Astrocyte (in vitro differentiated cells and primary cell): ENCODE data around the gene IMPDH1. TPM values are rescaled to one million over a fixed set of nuclear protein-coding genes. Genes with fewer than 3 reads are reported as not detected.

Experiments used
- DNase-seq: peaks from one replicate; pipeline ENCODE4 v3.0.0-alpha.2; 2010; ENCODE audit warnings: low read depth
- FAIRE-seq: peaks from 2 replicates; lab custom pipeline; 2011; peaks lifted over from hg19 to GRCh38; lab: Jason Lieb, UNC
- H2AFZ ChIP-seq: 2 replicates; pipeline ENCODE4 v1.6.0; 2012; ENCODE audit warnings: low read depth, low read length, inconsistent platforms
- H3K27ac ChIP-seq: 2 replicates; pipeline ENCODE4 v1.5.1; 2011; ENCODE audit warnings: low read depth, low read length, inconsistent platforms
- H3K27me3 ChIP-seq: 2 replicates; pipeline ENCODE4 v1.6.0; 2011; ENCODE audit warnings: low read length, inconsistent platforms; ENCODE audit not compliant: insufficient read depth
- H3K36me3 ChIP-seq: 2 replicates; pipeline ENCODE4 v1.5.1; 2011; ENCODE audit warnings: low read length, inconsistent platforms; ENCODE audit not compliant: insufficient read depth
- H3K4me1 ChIP-seq: 2 replicates; pipeline ENCODE4 v1.5.1; 2011; ENCODE audit warnings: low read length, inconsistent platforms; ENCODE audit not compliant: insufficient read depth
- H3K4me2 ChIP-seq: 2 replicates; pipeline ENCODE4 v1.6.0; 2012; ENCODE audit warnings: low read length, inconsistent platforms
- H3K4me3 ChIP-seq: 2 replicates; pipeline ENCODE4 v1.5.1; 2011; ENCODE audit warnings: low read depth, mild to moderate bottlenecking, low read length, inconsistent platforms; ENCODE audit not compliant: insufficient read depth
- H3K79me2 ChIP-seq: 2 replicates; pipeline ENCODE4 v1.6.0; 2012; ENCODE audit warnings: mild to moderate bottlenecking, low read length, inconsistent platforms; ENCODE audit not compliant: insufficient read depth
- H3K9ac ChIP-seq: 2 replicates; pipeline ENCODE4 v1.6.0; 2012; ENCODE audit warnings: mild to moderate bottlenecking, low read length, inconsistent platforms
- H3K9me3 ChIP-seq: 2 replicates; pipeline ENCODE4 v1.5.1; 2012; ENCODE audit warnings: low read depth, mild to moderate bottlenecking, low read length, inconsistent platforms; ENCODE audit not compliant: insufficient read depth
- H4K20me1 ChIP-seq: 2 replicates; pipeline ENCODE4 v1.6.0; 2012; ENCODE audit warnings: low read length, inconsistent platforms; ENCODE audit not compliant: insufficient read depth
- H3K27ac Mint-ChIP-seq: one replicate; pipeline ENCODE4 v1.8.0; 2021; ENCODE audit warnings: mild to moderate bottlenecking, mixed read lengths; ENCODE audit not compliant: unreplicated experiment
- H3K27me3 Mint-ChIP-seq: one replicate; pipeline ENCODE4 v1.8.0; 2021; ENCODE audit warnings: low read depth, mixed read lengths; ENCODE audit not compliant: unreplicated experiment
- H3K36me3 Mint-ChIP-seq: one replicate; pipeline ENCODE4 v1.8.0; 2021; ENCODE audit warnings: low read depth, mixed read lengths; ENCODE audit not compliant: unreplicated experiment
- H3K4me1 Mint-ChIP-seq: one replicate; pipeline ENCODE4 v1.8.0; 2021; ENCODE audit warnings: low read depth, mixed read lengths; ENCODE audit not compliant: unreplicated experiment
- H3K4me3 Mint-ChIP-seq: one replicate; pipeline ENCODE4 v1.8.0; 2021; ENCODE audit warnings: mild to moderate bottlenecking, moderate library complexity, mixed read lengths; ENCODE audit not compliant: unreplicated experiment
- H3K9me3 Mint-ChIP-seq: one replicate; pipeline ENCODE4 v1.8.0; 2021; ENCODE audit warnings: mild to moderate bottlenecking, mixed read lengths; ENCODE audit not compliant: unreplicated experiment
- EZH2 ChIP-seq: IDR thresholded peaks from 2 replicates; pipeline ENCODE4 v1.6.1; 2012; ENCODE audit warnings: mild to moderate bottlenecking, low read length, inconsistent platforms; ENCODE audit not compliant: insufficient read depth
- total RNA-seq: library from RNA; stranded (reverse); gene quantifications from 2 replicates; pipeline ENCODE4 v1.2.1, GENCODE V29; 2021
- TF ChIP-seq, protein P1 (sequence below): IDR thresholded peaks from 2 replicates; pipeline ENCODE4 v1.5.1; 2011; ENCODE audit warnings: low read depth, mild to moderate bottlenecking, inconsistent platforms, low read length, moderate library complexity; ENCODE audit not compliant: insufficient read depth

The IMPDH1 gene
- total RNA-seq, 1 donor from 2014 or later: 43.9 TPM

DNA sequence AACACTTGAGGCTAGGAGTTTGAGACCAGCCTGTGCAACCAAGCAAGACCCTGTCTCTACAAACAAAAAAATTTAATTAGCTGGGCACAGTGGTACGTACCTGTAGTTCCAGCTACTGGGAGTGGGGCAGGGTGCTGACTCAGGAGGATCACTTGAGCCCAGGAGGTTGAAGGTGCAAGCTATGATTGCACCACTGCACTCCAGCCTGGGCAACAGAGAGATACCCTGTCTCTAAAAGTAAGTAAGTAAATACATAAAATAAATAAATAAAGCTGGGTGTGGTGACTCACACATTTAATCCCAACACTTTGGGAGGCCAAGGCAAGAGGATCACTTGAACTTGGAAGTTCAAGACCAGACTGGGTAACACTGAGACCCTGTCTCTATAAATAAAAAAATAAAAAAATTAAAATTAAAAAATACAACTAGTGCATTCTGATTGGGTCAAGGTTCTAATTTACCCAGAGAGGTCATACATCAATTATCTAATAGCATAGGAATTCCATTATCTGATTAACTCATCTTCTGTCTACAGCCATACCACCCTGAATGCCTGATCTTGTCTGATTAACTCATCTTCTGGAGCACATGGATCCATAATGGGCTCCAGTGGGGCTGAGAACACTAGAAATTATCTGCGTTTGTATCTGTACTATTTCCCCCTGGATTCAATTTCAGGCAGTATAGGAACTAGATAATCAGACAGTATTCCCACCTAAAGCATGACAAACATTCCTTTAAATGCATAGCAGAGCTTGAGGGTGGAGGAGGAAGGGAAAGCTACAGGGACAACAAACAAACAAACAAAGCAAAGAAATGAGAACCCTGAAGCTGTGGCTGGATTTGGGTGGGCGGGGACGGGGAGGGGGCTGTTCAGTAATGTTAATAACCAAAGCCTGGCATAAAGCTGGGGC lies 24.9 kb upstream of the IMPDH1 start:
- Histone ChIP-seq H3K4me3 (no peak overlapping the region), H3K36me3 (no peaks in the 10 kb centered on the region), H3K4me1 (no peaks in the 10 kb centered on the region), H3K79me2 (no peaks in the 10 kb centered on the region), H3K4me2 (no peak overlapping the region), H3K27ac (no peak overlapping the region), H4K20me1 (no peaks in the 10 kb centered on the region), H3K27me3 (peaks cover 17% of the 10 kb centered on the region), H3K9me3 (no peaks in the 10 kb centered on the region), H2AFZ (no peak overlapping the region), H3K9ac (no peak overlapping the region)
- FAIRE-seq (no peak), DNase-seq (no peak)
- Mint-ChIP-seq H3K9me3 (no peaks in the 10 kb centered on the region), H3K4me3 (no peak overlapping the region), H3K27ac (no peak overlapping the region), H3K27me3 (peaks cover 10% of the 10 kb centered on the region), H3K36me3 (no peaks in the 10 kb centered on the region), H3K4me1 (no peaks in the 10 kb centered on the region)
- TF ChIP-seq EZH2: no peak
- TF ChIP-seq, protein P1, sequence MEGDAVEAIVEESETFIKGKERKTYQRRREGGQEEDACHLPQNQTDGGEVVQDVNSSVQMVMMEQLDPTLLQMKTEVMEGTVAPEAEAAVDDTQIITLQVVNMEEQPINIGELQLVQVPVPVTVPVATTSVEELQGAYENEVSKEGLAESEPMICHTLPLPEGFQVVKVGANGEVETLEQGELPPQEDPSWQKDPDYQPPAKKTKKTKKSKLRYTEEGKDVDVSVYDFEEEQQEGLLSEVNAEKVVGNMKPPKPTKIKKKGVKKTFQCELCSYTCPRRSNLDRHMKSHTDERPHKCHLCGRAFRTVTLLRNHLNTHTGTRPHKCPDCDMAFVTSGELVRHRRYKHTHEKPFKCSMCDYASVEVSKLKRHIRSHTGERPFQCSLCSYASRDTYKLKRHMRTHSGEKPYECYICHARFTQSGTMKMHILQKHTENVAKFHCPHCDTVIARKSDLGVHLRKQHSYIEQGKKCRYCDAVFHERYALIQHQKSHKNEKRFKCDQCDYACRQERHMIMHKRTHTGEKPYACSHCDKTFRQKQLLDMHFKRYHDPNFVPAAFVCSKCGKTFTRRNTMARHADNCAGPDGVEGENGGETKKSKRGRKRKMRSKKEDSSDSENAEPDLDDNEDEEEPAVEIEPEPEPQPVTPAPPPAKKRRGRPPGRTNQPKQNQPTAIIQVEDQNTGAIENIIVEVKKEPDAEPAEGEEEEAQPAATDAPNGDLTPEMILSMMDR: no peak

DNA sequence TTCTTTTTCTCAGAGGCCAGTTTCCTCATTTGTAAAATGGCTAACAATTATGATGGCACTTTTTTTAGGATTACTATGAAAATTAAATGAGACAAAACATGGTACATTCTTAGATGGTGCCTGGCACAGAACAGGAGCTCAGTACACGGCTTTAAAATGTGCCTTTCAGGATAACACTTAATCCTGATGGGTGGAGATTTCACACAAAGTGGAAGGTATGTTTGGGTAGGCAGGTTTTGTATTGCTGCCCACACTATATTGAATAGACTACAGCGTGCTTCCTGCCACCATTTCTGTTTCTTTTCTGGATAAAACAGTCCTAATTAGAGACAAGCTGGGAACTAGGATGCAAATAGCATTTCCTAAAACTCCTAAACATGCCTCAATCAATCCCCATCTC lies 22.0 kb upstream of the IMPDH1 start:
- Histone ChIP-seq H3K27ac (no peak overlapping the region), H4K20me1 (no peaks in the 10 kb centered on the region), H3K4me2 (no peak overlapping the region), H3K4me3 (no peak overlapping the region), H2AFZ (no peak overlapping the region), H3K4me1 (no peaks in the 10 kb centered on the region), H3K27me3 (peaks cover 17% of the 10 kb centered on the region), H3K9me3 (no peaks in the 10 kb centered on the region), H3K9ac (no peak overlapping the region), H3K79me2 (no peaks in the 10 kb centered on the region), H3K36me3 (no peaks in the 10 kb centered on the region)
- Mint-ChIP-seq H3K4me3 (no peak overlapping the region), H3K27ac (no peak overlapping the region), H3K9me3 (no peaks in the 10 kb centered on the region), H3K36me3 (no peaks in the 10 kb centered on the region), H3K4me1 (no peaks in the 10 kb centered on the region), H3K27me3 (peaks cover 10% of the 10 kb centered on the region)
- TF ChIP-seq, protein P1: no peak
- no peak for TF ChIP-seq EZH2
- FAIRE-seq (no peak), DNase-seq (no peak)

DNA sequence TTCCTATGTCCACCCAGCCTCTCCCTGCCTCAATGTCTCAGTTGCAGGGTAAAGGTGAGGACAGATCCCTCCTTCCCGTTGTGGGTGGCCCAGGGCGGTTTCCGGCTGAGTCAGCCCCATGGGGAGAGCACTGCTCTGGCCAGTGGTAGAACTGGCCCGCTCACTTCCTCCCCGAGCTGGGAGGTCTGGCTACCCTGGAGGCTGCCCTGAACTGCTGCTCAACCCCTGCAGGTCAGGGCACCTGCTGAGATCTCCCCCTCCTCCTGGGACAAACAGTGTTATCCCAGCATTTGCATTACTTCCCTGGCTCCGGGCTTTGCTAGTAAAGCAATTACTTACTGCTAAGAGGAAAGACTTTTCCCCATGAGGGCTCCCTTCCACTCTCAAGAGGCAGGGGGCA lies 21.4 kb upstream of the IMPDH1 start:
- no peaks in the 10 kb centered on the region for H3K79me2 ChIP-seq
- H3K4me1 ChIP-seq: no peaks in the 10 kb centered on the region
- no peaks in the 10 kb centered on the region for H3K36me3 ChIP-seq
- H2AFZ ChIP-seq: no peak overlapping the region
- no peak overlapping the region for H3K9ac ChIP-seq
- Mint-ChIP-seq H3K36me3 (no peaks in the 10 kb centered on the region), H3K4me1 (no peaks in the 10 kb centered on the region), H3K9me3 (no peaks in the 10 kb centered on the region), H3K27ac (no peak overlapping the region), H3K27me3 (peaks cover 10% of the 10 kb centered on the region), H3K4me3 (no peak overlapping the region)
- H3K27ac ChIP-seq: no peak overlapping the region
- H3K27me3 ChIP-seq: peaks cover 17% of the 10 kb centered on the region
- no peaks in the 10 kb centered on the region for H3K9me3 ChIP-seq
- no peak for TF ChIP-seq EZH2
- TF ChIP-seq, protein P1: no peak
- FAIRE-seq: no peak
- no peak overlapping the region for H3K4me3 ChIP-seq
- no peak for DNase-seq
- no peaks in the 10 kb centered on the region for H4K20me1 ChIP-seq
- no peak overlapping the region for H3K4me2 ChIP-seq
